Measurements from ENCODE around the gene MUL1.

- no peak for TF ChIP-seq EZH2phosphoT487 (IDR thresholded peaks at IDR 0.05; ENCODE audit: insufficient read depth, low read depth)
- no peak for TF ChIP-seq EZH2 (IDR thresholded peaks at IDR 0.05; ENCODE audit: insufficient read depth, poor library complexity, severe bottlenecking)
These were observed 29.8 kb downstream of the MUL1 start for GRCh38 chr1:20478057-20478635.

Data from GM23248 (cell line).